GM23248 (cell line): ENCODE results near the gene PDCD5. TPM values are rescaled to one million over a fixed set of nuclear protein-coding genes. Genes with fewer than 3 reads are reported as not detected.

Experiments used
- DNase-seq: peaks from one replicate; pipeline ENCODE4 v3.0.0-alpha.2; 2015
- H2AFZ ChIP-seq: fragments of 200-600 bp; sonication (generic); 2 replicates; pipeline ENCODE4 v1.6.1; 2016; ENCODE audit warnings: antibody characterized with exemption
- H3F3A ChIP-seq: fragments of 200-600 bp; sonication (generic); 2 replicates; pipeline ENCODE4 v1.6.1; 2016; ENCODE audit warnings: mild to moderate bottlenecking, antibody characterized with exemption, mixed run types; ENCODE audit not compliant: insufficient read depth
- H3K27ac ChIP-seq: fragments of 200-600 bp; sonication (generic); 2 replicates; pipeline ENCODE4 v1.5.1; 2016; ENCODE audit warnings: mild to moderate bottlenecking
- H3K27me3 ChIP-seq: fragments of 200-600 bp; sonication (generic); replicated peaks from 2 replicates; pipeline ENCODE4 v1.6.1; 2016; ENCODE audit warnings: mild to moderate bottlenecking; ENCODE audit not compliant: insufficient read depth
- H3K36me3 ChIP-seq: fragments of 200-600 bp; sonication (generic); 2 replicates; pipeline ENCODE4 v1.6.1; 2016; ENCODE audit warnings: low read depth, mild to moderate bottlenecking
- H3K4me1 ChIP-seq: fragments of 200-600 bp; sonication (generic); 2 replicates; pipeline ENCODE4 v1.6.1; 2016; ENCODE audit warnings: mild to moderate bottlenecking; ENCODE audit not compliant: insufficient read depth
- H3K4me2 ChIP-seq: fragments of 200-600 bp; sonication (generic); one replicate; pipeline ENCODE4 v1.6.1; 2016; ENCODE audit warnings: mild to moderate bottlenecking; ENCODE audit not compliant: unreplicated experiment
- H3K4me3 ChIP-seq: fragments of 200-600 bp; sonication (generic); 2 replicates; pipeline ENCODE4 v1.5.1; 2016; ENCODE audit warnings: mild to moderate bottlenecking
- H3K79me2 ChIP-seq: fragments of 200-600 bp; sonication (generic); 2 replicates; pipeline ENCODE4 v1.6.1; 2016; ENCODE audit warnings: mild to moderate bottlenecking; ENCODE audit not compliant: insufficient read depth
- H3K9ac ChIP-seq: fragments of 200-600 bp; sonication (generic); 2 replicates; pipeline ENCODE4 v1.6.1; 2016; ENCODE audit warnings: mild to moderate bottlenecking
- H3K9me2 ChIP-seq: fragments of 200-600 bp; sonication (generic); 2 replicates; pipeline ENCODE4 v1.6.1; 2016; ENCODE audit warnings: mixed run types, mild to moderate bottlenecking, moderate library complexity; ENCODE audit not compliant: insufficient read depth
- H3K9me3 ChIP-seq: fragments of 200-600 bp; sonication (generic); one replicate; pipeline ENCODE4 v1.6.1; 2017; ENCODE audit warnings: low read depth
- H4K20me1 ChIP-seq: fragments of 200-600 bp; sonication (generic); 2 replicates; pipeline ENCODE4 v1.6.0; 2016; ENCODE audit not compliant: insufficient read depth
- EZH2 ChIP-seq: fragments of 200-600 bp; sonication (generic); IDR thresholded peaks from 2 replicates; pipeline ENCODE4 v1.6.1; 2018; ENCODE audit warnings: antibody characterized with exemption, mild to moderate bottlenecking; ENCODE audit not compliant: insufficient read depth, poor library complexity, severe bottlenecking
- EZH2phosphoT487 ChIP-seq: fragments of 200-600 bp; sonication (generic); IDR thresholded peaks from 2 replicates; pipeline ENCODE4 v1.6.1; 2018; ENCODE audit warnings: antibody characterized with exemption, moderate library complexity, mild to moderate bottlenecking, low read depth; ENCODE audit not compliant: insufficient read depth
- WGBS, 2 experiments: methylation state at CpG; one replicate each; pipeline ENCODE4 v1.1.6; 2015 to 2017; ENCODE audit warnings: low lambda C conversion rate in 2 of 2, low coverage in 1 of 2; ENCODE audit errors: missing lambda C conversion rate in 2 of 2; 5-methylcytosine and 5-hydroxymethylcytosine counted together
- in situ Hi-C: fragments of 300-500 bp; cut with MboI; formaldehyde crosslinking; loops from 2 replicates; pipeline ENCODE4 v1.15.0; 2020
- polyA plus RNA-seq: library from polyadenylated mRNA; unstranded; fragments of >200 nt; fragmentation: Nextera tagmentation; extraction: Ambion mirVana; gene quantifications from 2 replicates; pipeline ENCODE4 v1.2.1, GENCODE V29; 2016
- total RNA-seq: library from RNA; depleted of rRNA; stranded (reverse); fragments of >200 nt; shearing (Covaris generic); gene quantifications from 2 replicates; pipeline ENCODE4 v1.2.3, GENCODE V29; 2014

PDCD5 gene
- total and polyA plus RNA-seq, 2 experiments from 2014 or later: 95.4 to 309 TPM

DNA sequence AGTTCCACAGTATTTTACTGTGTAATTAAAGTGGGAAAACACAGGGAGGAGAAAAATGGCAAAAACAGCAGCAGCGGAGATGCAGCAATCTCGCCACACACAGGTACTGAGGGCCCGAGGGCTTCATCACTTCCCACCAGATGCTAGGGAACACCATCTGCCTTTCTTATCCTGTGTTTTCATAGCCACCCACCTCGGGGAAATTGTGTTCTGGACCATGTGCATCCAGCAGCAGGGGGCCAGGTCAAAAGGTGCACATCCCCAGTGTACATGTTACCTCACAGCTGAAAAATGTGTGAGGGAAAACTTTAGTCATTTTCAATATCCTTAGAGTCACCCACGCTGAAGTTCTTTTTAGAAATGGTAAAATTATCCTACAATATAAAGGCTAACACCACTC is 30.2 kb downstream of the PDCD5 start:
- H4K20me1 ChIP-seq: no peaks in the 10 kb centered on the region
- no peak overlapping the region for H3K9ac ChIP-seq
- no peaks in the 10 kb centered on the region for H3K27me3 ChIP-seq
- TF ChIP-seq EZH2 (no peak), EZH2phosphoT487 (no peak)
- no peaks in the 10 kb centered on the region for H3F3A ChIP-seq
- no peaks in the 10 kb centered on the region for H3K9me3 ChIP-seq
- peaks cover 8% of the 10 kb centered on the region; the same call in 1 of the 2 replicates for H3K36me3 ChIP-seq
- H3K4me3 ChIP-seq: no peak overlapping the region
- H3K9me2 ChIP-seq: no peaks in the 10 kb centered on the region
- H2AFZ ChIP-seq: no peak overlapping the region
- 81 to 85% methylated on average over 5 of the region's 5 CpGs for WGBS, 2 experiments
- no peak overlapping the region for H3K27ac ChIP-seq
- DNase-seq: no peak
- H3K4me1 ChIP-seq: no peaks in the 10 kb centered on the region
- no peak overlapping the region for H3K4me2 ChIP-seq
- H3K79me2 ChIP-seq: no peaks in the 10 kb centered on the region
- in situ Hi-C loops: no loop called here

DNA sequence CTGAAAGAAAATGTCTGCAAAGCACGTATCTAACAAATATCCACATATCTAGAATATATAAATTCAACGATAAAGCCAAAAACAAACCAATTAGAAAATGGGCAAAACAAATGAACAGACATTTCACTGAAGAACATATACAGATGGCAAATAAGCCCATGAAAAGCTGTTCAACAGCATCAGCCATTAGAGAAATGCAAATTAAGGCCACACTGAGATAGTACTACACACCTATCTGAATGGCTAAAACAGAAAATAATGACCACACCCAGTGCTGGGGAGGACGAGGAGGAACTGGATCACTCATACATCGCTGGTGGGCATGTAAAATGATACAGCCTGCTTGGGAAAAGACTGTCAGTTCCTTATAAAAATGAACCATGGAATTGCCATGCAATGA is 32.0 kb downstream of the PDCD5 start:
- Histone ChIP-seq H3F3A (no peaks in the 10 kb centered on the region), H3K27me3 (no peaks in the 10 kb centered on the region), H3K9ac (no peak overlapping the region), H3K4me2 (no peak overlapping the region), H3K79me2 (no peaks in the 10 kb centered on the region), H4K20me1 (no peaks in the 10 kb centered on the region), H3K9me3 (no peaks in the 10 kb centered on the region), H3K4me3 (no peak overlapping the region), H3K4me1 (no peaks in the 10 kb centered on the region), H3K36me3 (peaks cover 13% of the 10 kb centered on the region; the same call in 1 of the 2 replicates), H2AFZ (no peak overlapping the region), H3K9me2 (no peaks in the 10 kb centered on the region), H3K27ac (no peak overlapping the region)
- no peak for TF ChIP-seq EZH2
- no peak for TF ChIP-seq EZH2phosphoT487
- DNase-seq: no peak
- 60 to 69% methylated on average over 4 of the region's 4 CpGs for WGBS, 2 experiments
- in situ Hi-C loops: no loop called here

DNA sequence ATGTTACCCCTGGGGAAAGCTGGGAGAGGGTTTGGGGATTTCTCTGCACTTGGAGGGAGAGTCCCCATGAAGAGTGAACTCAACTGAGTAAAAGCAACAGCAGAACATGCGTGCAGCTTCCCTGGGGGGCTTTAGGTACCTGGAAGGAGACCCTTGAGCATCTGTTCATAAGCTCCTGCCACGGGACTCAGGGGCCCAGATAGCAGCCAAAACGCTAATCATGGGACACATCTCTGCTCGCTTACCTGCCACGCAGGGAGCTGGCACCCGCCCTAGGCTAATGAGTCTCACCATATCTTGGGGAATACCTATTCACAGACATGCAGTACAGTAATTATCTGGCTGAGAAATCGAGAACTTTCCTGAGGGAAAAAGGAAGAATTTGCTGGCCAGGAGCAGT is 33.9 kb downstream of the PDCD5 start:
- no peaks in the 10 kb centered on the region for H3K9me3 ChIP-seq
- no peak overlapping the region for H3K27ac ChIP-seq
- no peak overlapping the region for H3K9ac ChIP-seq
- H3K4me3 ChIP-seq: no peak overlapping the region
- H3F3A ChIP-seq: no peaks in the 10 kb centered on the region
- no peak for TF ChIP-seq EZH2
- no peak for TF ChIP-seq EZH2phosphoT487
- DNase-seq: no peak
- no peaks in the 10 kb centered on the region for H3K4me1 ChIP-seq
- no peaks in the 10 kb centered on the region for H3K27me3 ChIP-seq
- 94 to 96% methylated on average over 7 of the region's 7 CpGs for WGBS, 2 experiments
- no peaks in the 10 kb centered on the region for H3K79me2 ChIP-seq
- no peak overlapping the region for H2AFZ ChIP-seq
- peaks cover 13% of the 10 kb centered on the region; the same call in 1 of the 2 replicates for H3K36me3 ChIP-seq
- no peaks in the 10 kb centered on the region for H4K20me1 ChIP-seq
- no peaks in the 10 kb centered on the region for H3K9me2 ChIP-seq
- H3K4me2 ChIP-seq: no peak overlapping the region
- in situ Hi-C loops: no loop called here

DNA sequence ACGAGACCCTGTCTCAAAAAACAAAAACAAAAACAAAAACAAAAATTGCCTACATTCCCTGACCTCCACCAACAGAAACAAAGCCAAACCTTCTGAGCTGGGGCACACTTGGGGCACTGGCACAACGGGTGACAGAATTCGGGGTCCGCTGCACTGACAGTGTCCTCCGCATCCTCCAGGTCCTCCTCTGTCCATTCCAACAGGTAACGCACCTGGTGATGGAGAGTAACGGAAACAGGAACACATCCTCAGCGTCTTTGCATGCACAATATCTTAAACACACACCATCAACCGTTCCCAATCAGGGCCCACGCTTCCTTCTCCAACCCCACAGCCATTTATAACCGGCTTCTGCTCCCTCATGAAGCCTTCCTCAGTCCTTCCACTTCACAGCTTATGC is 34.6 kb downstream of the PDCD5 start:
- 86 to 89% methylated on average over 11 of the region's 11 CpGs for WGBS, 2 experiments
- H3K36me3 ChIP-seq: peaks cover 13% of the 10 kb centered on the region; the same call in 1 of the 2 replicates
- no peak overlapping the region for H2AFZ ChIP-seq

More for the DNA sequence above, 34.6 kb downstream of the PDCD5 start:
- Histone ChIP-seq H3K4me2 (no peak overlapping the region), H3K4me1 (no peaks in the 10 kb centered on the region), H3K27me3 (no peaks in the 10 kb centered on the region), H3F3A (no peaks in the 10 kb centered on the region), H4K20me1 (no peaks in the 10 kb centered on the region), H3K4me3 (no peak overlapping the region), H3K79me2 (no peaks in the 10 kb centered on the region), H3K9me3 (no peaks in the 10 kb centered on the region), H3K27ac (no peak overlapping the region), H3K9me2 (no peaks in the 10 kb centered on the region), H3K9ac (no peak overlapping the region)
- no peak for DNase-seq
- no peak for TF ChIP-seq EZH2phosphoT487
- no peak for TF ChIP-seq EZH2
- in situ Hi-C loops: no loop called here
